ENCODE measurements around the gene MAML2. TPM values are rescaled to one million over a fixed set of nuclear protein-coding genes. Genes with fewer than 3 reads are reported as not detected.

The MAML2 gene
- total and polyA plus RNA-seq, 2 of the 13 experiments (the other 11 are each of a cell fraction or from before 2014, with no cell fraction given), result 2.3 to 25.9 TPM

GRCh38 chr11:96001037-96001436, 342.0 kb downstream of the MAML2 start:
- intact Hi-C loops (cut with micrococcal nuclease; ENCODE audit: unreplicated experiment), result no loop called here
- no peak for TF ChIP-seq MATR3 (CRISPR knock-in tag; IDR thresholded peaks at IDR 0.05)
- no peak for TF ChIP-seq ZNF138 (CRISPR knock-in tag; IDR thresholded peaks at IDR 0.05; ENCODE audit: low read depth)
- TF ChIP-seq PLRG1 (conservative IDR thresholded peaks at IDR 0.05), result no peak
- no peak for TF ChIP-seq IKZF1 (IDR thresholded peaks at IDR 0.05)
- no peak for TF ChIP-seq RERE (CRISPR knock-in tag; IDR thresholded peaks at IDR 0.05; ENCODE audit: low read depth)
- no peak for TF ChIP-seq FOXK1 (CRISPR knock-in tag; IDR thresholded peaks at IDR 0.05; ENCODE audit: borderline replicate concordance, low read depth)
- TF ChIP-seq ELF4 (CRISPR knock-in tag; IDR thresholded peaks at IDR 0.05; ENCODE audit: borderline replicate concordance), result no peak
- TF ChIP-seq NONO (IDR thresholded peaks at IDR 0.05), result no peak
- TF ChIP-seq NONO (CRISPR knock-in tag; conservative IDR thresholded peaks at IDR 0.05), result no peak
- TF ChIP-seq, protein P1, sequence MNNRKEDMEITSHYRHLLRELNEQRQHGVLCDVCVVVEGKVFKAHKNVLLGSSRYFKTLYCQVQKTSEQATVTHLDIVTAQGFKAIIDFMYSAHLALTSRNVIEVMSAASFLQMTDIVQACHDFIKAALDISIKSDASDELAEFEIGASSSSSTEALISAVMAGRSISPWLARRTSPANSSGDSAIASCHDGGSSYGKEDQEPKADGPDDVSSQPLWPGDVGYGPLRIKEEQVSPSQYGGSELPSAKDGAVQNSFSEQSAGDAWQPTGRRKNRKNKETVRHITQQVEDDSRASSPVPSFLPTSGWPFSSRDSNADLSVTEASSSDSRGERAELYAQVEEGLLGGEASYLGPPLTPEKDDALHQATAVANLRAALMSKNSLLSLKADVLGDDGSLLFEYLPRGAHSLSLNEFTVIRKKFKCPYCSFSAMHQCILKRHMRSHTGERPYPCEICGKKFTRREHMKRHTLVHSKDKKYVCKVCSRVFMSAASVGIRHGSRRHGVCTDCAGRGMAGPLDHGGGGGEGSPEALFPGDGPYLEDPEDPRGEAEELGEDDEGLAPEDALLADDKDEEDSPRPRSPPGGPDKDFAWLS (CRISPR knock-in tag; IDR thresholded peaks at IDR 0.05; ENCODE audit: borderline replicate concordance), result no peak
- TF ChIP-seq FOSL1 (CRISPR knock-in tag; IDR thresholded peaks at IDR 0.05; ENCODE audit: borderline replicate concordance), result no peak
- no peak for TF ChIP-seq PAXIP1 (CRISPR knock-in tag; conservative IDR thresholded peaks at IDR 0.05)
- TF ChIP-seq, protein P2, sequence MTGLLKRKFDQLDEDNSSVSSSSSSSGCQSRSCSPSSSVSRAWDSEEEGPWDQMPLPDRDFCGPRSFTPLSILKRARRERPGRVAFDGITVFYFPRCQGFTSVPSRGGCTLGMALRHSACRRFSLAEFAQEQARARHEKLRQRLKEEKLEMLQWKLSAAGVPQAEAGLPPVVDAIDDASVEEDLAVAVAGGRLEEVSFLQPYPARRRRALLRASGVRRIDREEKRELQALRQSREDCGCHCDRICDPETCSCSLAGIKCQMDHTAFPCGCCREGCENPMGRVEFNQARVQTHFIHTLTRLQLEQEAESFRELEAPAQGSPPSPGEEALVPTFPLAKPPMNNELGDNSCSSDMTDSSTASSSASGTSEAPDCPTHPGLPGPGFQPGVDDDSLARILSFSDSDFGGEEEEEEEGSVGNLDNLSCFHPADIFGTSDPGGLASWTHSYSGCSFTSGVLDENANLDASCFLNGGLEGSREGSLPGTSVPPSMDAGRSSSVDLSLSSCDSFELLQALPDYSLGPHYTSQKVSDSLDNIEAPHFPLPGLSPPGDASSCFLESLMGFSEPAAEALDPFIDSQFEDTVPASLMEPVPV (CRISPR knock-in tag; IDR thresholded peaks at IDR 0.05), result no peak
- no peak for TF ChIP-seq PAF1 (CRISPR knock-in tag; IDR thresholded peaks at IDR 0.05)

More at GRCh38 chr11:96001037-96001436, 342.0 kb downstream of the MAML2 start:
- H3K4me2 ChIP-seq (ENCODE audit: low read depth, low read length), result no peak overlapping the region
- no peak overlapping the region for H3K4me3 ChIP-seq (replicated peaks in 1 of 3; ENCODE audit: insufficient read depth in 1 of 3, low read depth in 2 of 3, low read length in 3 of 3)
- in situ Hi-C loops (cut with HindIII; ENCODE audit: extremely low pct_ligation_motif_present, low pct_unique_long_range_greater_than_20kb), result no loop called here
- H3K4me1 ChIP-seq (ENCODE audit: insufficient read depth, low read length), result no peaks in the 10 kb centered on the region; the same call in 1 of the 2 replicates
- ChIA-PET POLR2A (no interaction called here), CTCF (ENCODE audit: low intra/inter-chr PET ratio, low total read pairs) (no interaction called here)
- H3K9ac ChIP-seq (ENCODE audit: insufficient read depth, low read depth, low read length), result no peak overlapping the region
- FAIRE-seq, result no peak
- BruUV-seq (replicated peaks), result no TSS peak
- peaks cover 0 to 1% of the 10 kb centered on the region in 2 experiments; a peak in 1 of 5 replicates for H3K36me3 ChIP-seq (replicated peaks in 1 of 2; ENCODE audit: control insufficient read depth in 1 of 2, insufficient read depth in 2 of 2, low read length in 2 of 2)
- no peak for ATAC-seq
- no peaks in the 10 kb centered on the region for H3K79me2 ChIP-seq (ENCODE audit: insufficient read depth, low read length)
- H3K27me3 ChIP-seq (ENCODE audit: control insufficient read depth in 1 of 2, insufficient read depth in 2 of 2, low read length in 2 of 2), result no peaks in the 10 kb centered on the region
- no peaks in the 10 kb centered on the region for H3K9me3 ChIP-seq (ENCODE audit: low read length)
- no peaks in the 10 kb centered on the region for H4K20me1 ChIP-seq (ENCODE audit: insufficient read depth, low read length)
- H3K27ac ChIP-seq (ENCODE audit: extremely low read length, insufficient read depth, low read length), result no peak overlapping the region
- DNase-seq (ENCODE audit: low spot score), result no peak
- 86% methylated on average over 5 of the region's 5 CpGs for WGBS (ENCODE audit: low lambda C conversion rate)
- no peak overlapping the region for H2AFZ ChIP-seq (ENCODE audit: low read length)
